Heart right ventricle (tissue), 16 donors: ENCODE measurements around the gene DDX43. TPM values are rescaled to one million over a fixed set of nuclear protein-coding genes. Genes with fewer than 3 reads are reported as not detected.

Experiments used
- ATAC-seq, 8 donors: fragments of 200-7000 bp; cut with Tn5 transposase; one replicate each; pipeline ENCODE4 v1.9.1; 2020; ENCODE audit warnings: mild to moderate bottlenecking in 8 of 8, moderate library complexity in 8 of 8, moderate number of reproducible peaks in 1 of 8
- DNase-seq, 2 donors: peaks; one replicate each; pipeline ENCODE4 v3.0.0-alpha.2; 2020
- H3K27ac ChIP-seq, 10 donors: fragments of 200-600 bp; sonication (generic) in 2 of 10; one replicate each; pipeline versions ENCODE4 v1.5.0 to v1.8.0; 2020 to 2022; ENCODE audit warnings: mild to moderate bottlenecking in 3 of 10
- H3K27me3 ChIP-seq, 7 donors: fragments of 200-600 bp; one replicate each; pipeline ENCODE4 v1.8.0; 2021 to 2022; ENCODE audit warnings: mild to moderate bottlenecking in 2 of 7
- H3K36me3 ChIP-seq, 9 donors: fragments of 200-600 bp; sonication (generic) in 1 of 9; one replicate each; pipeline versions ENCODE4 v1.5.0 to v1.8.0; 2020 to 2022; ENCODE audit warnings: mild to moderate bottlenecking in 2 of 9
- H3K4me1 ChIP-seq, 9 donors: fragments of 200-600 bp; sonication (generic) in 1 of 9; one replicate each; pipeline versions ENCODE4 v1.5.0 to v1.8.0; 2020 to 2022; ENCODE audit warnings: mild to moderate bottlenecking in 4 of 9
- H3K4me3 ChIP-seq, 10 donors: fragments of 200-600 bp; sonication (generic) in 2 of 10; one replicate each; pipeline versions ENCODE4 v1.5.0 to v1.8.0; 2020 to 2022; ENCODE audit warnings: mild to moderate bottlenecking in 7 of 10, moderate library complexity in 2 of 10
- H3K9me3 ChIP-seq, 11 donors: fragments of 200-600 bp in 10 of 11; sonication (generic) in 2 of 11; one replicate each; pipeline versions ENCODE4 v1.5.0 to v1.8.0; 2013 to 2022; ENCODE audit warnings: mild to moderate bottlenecking in 2 of 11, control low read depth in 1 of 11, moderate library complexity in 1 of 11
- CTCF ChIP-seq, 9 donors: fragments of 200-600 bp; sonication (generic) in 2 of 9; IDR thresholded peaks; one replicate each; pipeline versions ENCODE4 v1.5.0 to v1.8.0; 2021 to 2022; ENCODE audit warnings: antibody characterized with exemption in 9 of 9, mild to moderate bottlenecking in 5 of 9, moderate library complexity in 1 of 9
- WGBS, 2 donors: extraction: QIAGEN DNeasy Blood & Tissue Kit; methylation state at CpG; one replicate each; pipeline ENCODE4 v1.1.7; 2013; ENCODE audit warnings: inconsistent platforms in 1 of 2; 5-methylcytosine and 5-hydroxymethylcytosine counted together
- intact Hi-C, 10 donors: fragments of 100-400 bp; cut with DNase I; formaldehyde crosslinking; loops; one replicate each; pipeline versions ENCODE4 v1.11.1 to v1.14.2; 2022
- polyA plus RNA-seq, 2 donors: library from polyadenylated mRNA; stranded (reverse); fragments of 200-250 nt; gene quantifications; one replicate each; pipeline ENCODE4 v1.2.3, GENCODE V29; 2013
- total RNA-seq, 10 donors: library from RNA; stranded (reverse); fragmentation: NEBNext Ultra II Directional in 3 of 10; extraction: Animal tissue kit (Norgen Biotek cat#: 25700) in 3 of 10; gene quantifications; one replicate each; pipeline versions ENCODE4 v1.2.1 to v1.2.4, GENCODE V29; 2021 to 2023
- donor health status: Arrhythmogenic right ventricular cardiomyopathy.
- donor health status: ischemic (EF 13 %, LVEDD 7.1; RV severe dilation, severe dysfunction).
- donor health status: healthy with polysubstance abuse.
- donor health status: DM: no; HTN: yes; CAD: no.
- donor health status: DM: no; HTN: no; CAD: no.
- donor health status: ischemic (EF 25% LVEDD 6.9; RV normal size, moderate dysfunction).
- donor health status: ischemic (EF 25% LVEDD 5.7; RV mildly dilated, moderate dysfunction).
- donor health status: healthy.
- donor health status: DM: yes; HTN: yes; CAD: no.
- donor health status: Ischemic cardiomyopathy.
- donor health status: ischemic (EF 35%, LVEDD 5.7; RV mildly dilated, moderate dysfunction).
- donor health status: nonischemic (EF 11% LVEDD 7.7; RV severe dilation, severe dysfunction).
- donor health status: DM: yes; HTN: yes; CAD: no.
- donor health status: PGD.
- donor health status: ischemic (EF 29% LVEDD 5.4; RV normal size, mild dysfunction).
- donor health status: nonischemic (EF 23%, LVEDD 6.1; RV moderate dilation, normal function).

The DDX43 gene
- total and polyA plus RNA-seq, 12 donors: 0.09 to 0.78 (median 0.26) TPM; not detected in 1

DNA sequence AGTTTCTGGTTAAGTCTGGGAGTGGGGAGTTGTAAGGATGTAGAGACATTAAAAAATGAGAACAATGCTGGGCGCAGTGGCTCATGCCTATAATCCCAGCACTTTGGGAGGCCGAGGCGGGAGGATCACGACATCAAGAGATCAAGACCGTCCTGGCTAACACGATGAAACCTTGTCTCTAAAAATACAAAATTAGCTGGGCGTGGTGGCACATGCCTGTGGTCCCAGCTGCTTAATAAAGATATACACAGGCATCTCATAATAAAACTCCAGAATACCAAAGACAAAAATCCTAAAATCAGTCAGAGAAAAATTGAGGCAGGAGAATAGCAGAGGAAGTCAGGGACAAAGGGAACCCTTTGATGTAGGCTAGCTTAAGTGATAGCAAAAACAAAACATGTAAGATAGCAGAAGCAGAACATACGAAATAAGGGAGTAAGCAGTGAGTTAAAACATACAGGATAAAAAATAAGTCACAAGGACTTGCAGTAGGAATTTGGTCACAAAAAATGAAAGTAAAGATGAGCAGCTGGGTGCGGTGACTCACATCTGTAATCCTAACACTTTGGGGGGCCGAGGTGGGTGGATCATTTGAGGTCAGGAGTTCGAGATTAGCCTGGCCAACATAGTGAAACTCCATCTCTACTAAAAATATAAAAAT lies 23.6 kb downstream of the DDX43 start:
- Histone ChIP-seq H3K9me3 (no peaks in the 10 kb centered on the region), H3K4me1 (peaks cover 0 to 15% (median 0%) of the 10 kb centered on the region in 9 donors), H3K27ac (no peak overlapping the region), H3K36me3 (peaks cover 0 to 60% (median 0%) of the 10 kb centered on the region in 9 donors), H3K4me3 (no peak overlapping the region), H3K27me3 (no peaks in the 10 kb centered on the region)
- intact Hi-C loops: no loop called here
- no peak for TF ChIP-seq CTCF (IDR thresholded peaks at IDR 0.05)
- 93 to 94% methylated on average over 11 of the region's 11 CpGs for WGBS, 2 donors
- DNase-seq (no peak), ATAC-seq (no peak)

DNA sequence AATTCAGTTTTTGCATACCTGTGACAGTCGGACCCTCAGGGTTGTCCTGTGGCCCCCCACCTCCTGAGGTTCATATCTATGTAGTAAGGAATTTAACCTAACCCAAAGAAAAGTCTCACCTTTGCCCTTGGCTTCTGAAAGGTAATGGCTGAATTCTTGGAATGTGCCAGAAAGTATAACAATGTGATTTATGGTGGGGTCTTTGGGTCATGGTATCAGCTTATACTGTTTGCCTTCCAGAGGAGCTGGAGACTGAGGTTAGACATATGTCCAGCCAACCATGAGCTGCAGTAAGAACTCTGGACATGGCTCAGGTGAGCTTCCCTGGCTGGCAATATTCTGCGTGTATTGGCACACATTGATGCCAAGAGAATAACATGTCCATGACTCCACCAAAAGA lies 26.9 kb downstream of the DDX43 start:
- peak overlapping the region in 1 of 10 donors; percentile 84 for H3K27ac ChIP-seq
- no peak for TF ChIP-seq CTCF (IDR thresholded peaks at IDR 0.05)
- ATAC-seq: no peak

GRCh38 chr6:73435236-73435635 lies 40.6 kb downstream of the DDX43 start:
- no peak overlapping the region for H3K27ac ChIP-seq
- no peaks in the 10 kb centered on the region for H3K9me3 ChIP-seq
- no peaks in the 10 kb centered on the region for H3K27me3 ChIP-seq
- intact Hi-C loops: no loop called here
- DNase-seq (no peak), ATAC-seq (no peak)
- 89% methylated on average over 3 of the region's 3 CpGs for WGBS, 2 donors
- H3K36me3 ChIP-seq: peaks cover 0 to 96% (median 3%) of the 10 kb centered on the region in 9 donors
- TF ChIP-seq CTCF (IDR thresholded peaks at IDR 0.05): no peak
- no peak overlapping the region for H3K4me3 ChIP-seq
- H3K4me1 ChIP-seq: no peaks in the 10 kb centered on the region

More for the DNA sequence above, 26.9 kb downstream of the DDX43 start:
- no peak for DNase-seq
- H3K36me3 ChIP-seq: peaks cover 0 to 86% (median 6%) of the 10 kb centered on the region in 9 donors
- H3K9me3 ChIP-seq: peaks cover 0 to 4% (median 0%) of the 10 kb centered on the region in 11 donors
- H3K27me3 ChIP-seq: no peaks in the 10 kb centered on the region
- intact Hi-C loops: no loop called here
- H3K4me3 ChIP-seq: no peak overlapping the region
- peaks cover 0 to 15% (median 0%) of the 10 kb centered on the region in 9 donors for H3K4me1 ChIP-seq
- 92 to 93% methylated on average over 2 of the region's 2 CpGs for WGBS, 2 donors

DNA sequence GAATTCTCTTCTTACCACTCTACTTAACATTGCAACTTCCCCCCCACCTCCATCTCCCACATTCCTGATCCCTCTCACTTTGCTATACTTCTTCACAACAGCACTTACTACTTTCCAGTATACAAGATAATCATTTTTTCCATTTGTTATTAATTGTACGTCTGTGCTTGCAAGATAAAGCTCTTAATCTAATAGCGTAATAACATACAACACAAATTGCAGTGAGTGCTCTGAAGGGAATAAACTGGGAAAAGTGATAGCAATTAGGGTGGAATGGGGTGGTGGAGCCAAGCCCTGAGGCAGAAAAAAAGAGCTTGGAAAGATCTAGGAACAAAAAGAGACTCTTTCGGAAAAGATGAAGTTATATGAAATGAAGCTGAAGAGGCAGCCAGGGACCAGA lies 48.9 kb downstream of the DDX43 start:
- Histone ChIP-seq H3K27me3 (no peaks in the 10 kb centered on the region), H3K4me1 (peaks cover 0 to 5% (median 0%) of the 10 kb centered on the region in 9 donors), H3K27ac (no peak overlapping the region), H3K9me3 (no peaks in the 10 kb centered on the region), H3K36me3 (peaks cover 0 to 94% (median 0%) of the 10 kb centered on the region in 9 donors), H3K4me3 (no peak overlapping the region)
- 94 to 98% methylated on average over 3 of the region's 3 CpGs for WGBS, 2 donors
- intact Hi-C loops: no loop called here
- ATAC-seq (no peak), DNase-seq (no peak)
- TF ChIP-seq CTCF (IDR thresholded peaks at IDR 0.05): no peak
